HG02852 (cell line): ENCODE measurements around the gene CEP192.

ENCODE experiments used
- ATAC-seq: cut with Tn5 transposase; IDR thresholded peaks from one replicate; pipeline ENCODE4 v1.9.1; 2021; ENCODE audit warnings: mild to moderate bottlenecking, moderate library complexity; ENCODE audit not compliant: unreplicated experiment

The CEP192 gene

GRCh38 chr18:13099113-13099512 lies 108.0 kb downstream of the CEP192 start:
- no peak for ATAC-seq

- ATAC-seq = no peak
Measured at GRCh38 chr18:13100942-13101658, 109.9 kb downstream of the CEP192 start.

GRCh38 chr18:13101659-13102197 lies 110.6 kb downstream of the CEP192 start:
- ATAC-seq = no peak

GRCh38 chr18:13103366-13103765 lies 112.2 kb downstream of the CEP192 start:
- ATAC-seq = no peak

GRCh38 chr18:13105059-13105458 lies 113.9 kb downstream of the CEP192 start:
- no peak for ATAC-seq

- ATAC-seq = no peak
Measured at GRCh38 chr18:13107074-13107473, 115.9 kb downstream of the CEP192 start.

- no peak for ATAC-seq
Measured at GRCh38 chr18:13108330-13108729, 117.2 kb downstream of the CEP192 start.

GRCh38 chr18:13110559-13110958 lies 119.4 kb downstream of the CEP192 start:
- no peak for ATAC-seq

GRCh38 chr18:13112982-13113381 lies 121.8 kb downstream of the CEP192 start:
- no peak for ATAC-seq

GRCh38 chr18:13120255-13120654 lies 129.1 kb downstream of the CEP192 start:
- ATAC-seq = no peak

- ATAC-seq = no peak
Measured at GRCh38 chr18:13120983-13121441, 129.8 kb downstream of the CEP192 start.

- ATAC-seq = no peak
Measured at GRCh38 chr18:13124411-13124810, 133.2 kb downstream of the CEP192 start.

- no peak for ATAC-seq
Measured at GRCh38 chr18:13125191-13125590, 134.0 kb downstream of the CEP192 start.

- no peak for ATAC-seq
Measured at GRCh38 chr18:13126966-13127598, 135.9 kb downstream of the CEP192 start.

GRCh38 chr18:13131283-13131682 lies 140.1 kb downstream of the CEP192 start:
- no peak for ATAC-seq

GRCh38 chr18:13134551-13135401 lies 143.6 kb downstream of the CEP192 start:
- no peak for ATAC-seq

GRCh38 chr18:13136056-13136903 lies 145.1 kb downstream of the CEP192 start:
- no peak for ATAC-seq

GRCh38 chr18:13136904-13137669 lies 145.9 kb downstream of the CEP192 start:
- peak; percentile 33 for ATAC-seq

GRCh38 chr18:13137670-13138419 lies 146.7 kb downstream of the CEP192 start:
- peak; percentile 85 for ATAC-seq
